Fibroblast of lung (primary cell): Measurements from ENCODE around the gene AMOTL1. TPM values are rescaled to one million over a fixed set of nuclear protein-coding genes. Genes with fewer than 3 reads are reported as not detected.

Source experiments
- DNase-seq, 2 donors: peaks; one replicate each; pipeline versions ENCODE4 v3.0.0 to v3.0.0-alpha.2; 2010; ENCODE audit warnings: low read depth in 2 of 2
- H2AFZ ChIP-seq: 2 replicates; pipeline ENCODE4 v1.5.1; 2012; ENCODE audit warnings: low read length, control low read depth, inconsistent platforms
- H3K27ac ChIP-seq: 2 replicates; pipeline ENCODE4 v1.5.1; 2011; ENCODE audit warnings: low read length, control low read depth; ENCODE audit not compliant: insufficient read depth
- H3K27me3 ChIP-seq: 2 replicates; pipeline ENCODE4 v1.5.1; 2011; ENCODE audit warnings: mild to moderate bottlenecking, low read length; ENCODE audit not compliant: control insufficient read depth, insufficient read depth
- H3K36me3 ChIP-seq: 2 replicates; pipeline ENCODE4 v1.5.1; 2011; ENCODE audit warnings: low read length; ENCODE audit not compliant: control insufficient read depth, insufficient read depth
- H3K4me1 ChIP-seq: 2 replicates; pipeline ENCODE4 v1.5.1; 2011; ENCODE audit warnings: low read length; ENCODE audit not compliant: control insufficient read depth, insufficient read depth; ENCODE audit errors: extremely low read depth
- H3K4me2 ChIP-seq: 2 replicates; pipeline ENCODE4 v1.5.1; 2011; ENCODE audit warnings: low read length, control low read depth; ENCODE audit not compliant: insufficient read depth; ENCODE audit errors: extremely low read depth
- H3K4me3 ChIP-seq, 4 experiments: fragments of 200-600 bp in 1 of 4; sonication (generic) in 1 of 4; replicated peaks in 1 of 4; 2 replicates each; pipeline ENCODE4 v1.5.1; 2011 to 2016; ENCODE audit warnings: low read length in 4 of 4, low read depth in 3 of 4, mild to moderate bottlenecking in 3 of 4, control low read depth in 2 of 4, inconsistent platforms in 1 of 4, mixed read lengths in 1 of 4; ENCODE audit not compliant: insufficient read depth in 1 of 4; ENCODE audit errors: control extremely low read depth in 1 of 4
- H3K79me2 ChIP-seq: 2 replicates; pipeline ENCODE4 v1.5.1; 2012; ENCODE audit warnings: mild to moderate bottlenecking, low read length, inconsistent platforms; ENCODE audit not compliant: control insufficient read depth, insufficient read depth
- H3K9ac ChIP-seq: 2 replicates; pipeline ENCODE4 v1.5.1; 2011; ENCODE audit warnings: mild to moderate bottlenecking, low read length, control low read depth; ENCODE audit not compliant: insufficient read depth
- H3K9me3 ChIP-seq: 2 replicates; pipeline ENCODE4 v1.5.1; 2012; ENCODE audit warnings: low read depth, low read length; ENCODE audit not compliant: control insufficient read depth, insufficient read depth
- H4K20me1 ChIP-seq: 2 replicates; pipeline ENCODE4 v1.5.1; 2011; ENCODE audit warnings: low read length; ENCODE audit not compliant: control insufficient read depth, insufficient read depth; ENCODE audit errors: extremely low read depth
- CTCF ChIP-seq, 2 donors: IDR thresholded peaks in 1 of 2; conservative IDR thresholded peaks in 1 of 2; 1 replicate in 1 of 2; 2 replicates in 1 of 2; pipeline ENCODE4 v1.5.1; 2011 to 2012; ENCODE audit warnings: low read length in 2 of 2, control low read depth in 1 of 2, inconsistent platforms in 1 of 2, low read depth in 1 of 2, mild to moderate bottlenecking in 1 of 2
- EZH2 ChIP-seq: IDR thresholded peaks from 2 replicates; pipeline ENCODE4 v1.5.1; 2012; ENCODE audit warnings: low read length, control low read depth, mild to moderate bottlenecking; ENCODE audit errors: missing control alignments
- polyA plus RNA-seq, 2 donors: library from polyadenylated mRNA; depleted of rRNA in 1 of 2; stranded (reverse) in 1 of 2; unstranded in 1 of 2; fragments of >200 nt; gene quantifications; 2 replicates each; pipeline ENCODE4 v1.2.1, GENCODE V29; 2011 to 2012; ENCODE audit warnings: missing spikeins in 1 of 2
- total RNA-seq: library from RNA; depleted of rRNA; stranded (reverse); fragments of >200 nt; gene quantifications from 2 replicates; pipeline ENCODE4 v1.2.1, GENCODE V29; 2014

The AMOTL1 gene
- total and polyA plus RNA-seq, 2 donors (not counting 1 experiment from before 2014, with no cell fraction given), result 38.0 to 63.7 TPM

- H3K79me2 ChIP-seq, result no peaks in the 10 kb centered on the region
- H4K20me1 ChIP-seq, result no peaks in the 10 kb centered on the region
- TF ChIP-seq CTCF (conservative IDR thresholded peaks at IDR 0.05 in 1 of 2, IDR thresholded peaks at IDR 0.05 in 1 of 2; ENCODE audit: low read depth in 1 of 2, low read length in 2 of 2) (no peak), EZH2 (no peak)
- DNase-seq, result peak in 1 of 2 donors; percentile 32
- H3K9me3 ChIP-seq, result no peaks in the 10 kb centered on the region
- no peak overlapping the region for H3K4me3 ChIP-seq
- no peak overlapping the region for H2AFZ ChIP-seq
- H3K27me3 ChIP-seq, result no peaks in the 10 kb centered on the region
- no peak overlapping the region for H3K9ac ChIP-seq
- H3K27ac ChIP-seq, result peak overlapping the region; percentile 94
- H3K4me1 ChIP-seq, result peaks cover 39% of the 10 kb centered on the region
- H3K36me3 ChIP-seq, result no peaks in the 10 kb centered on the region
- no peak overlapping the region for H3K4me2 ChIP-seq
Observed at GRCh38 chr11:94926271-94926625, 158.1 kb downstream of the AMOTL1 start.

Other genes with a start within 250 kb of the AMOTL1 start
- gene FUT4, start 224.4 kb upstream of the AMOTL1 start, total RNA-seq, result 5.1 and 5.4 TPM in 2 replicates
- 2.7 and 2.8 TPM in 2 replicates for gene FUT4, start 224.4 kb upstream of the AMOTL1 start, polyA plus RNA-seq
- gene PIWIL4, start 201.0 kb upstream of the AMOTL1 start, total RNA-seq, result 3.3 and 3.6 TPM in 2 replicates
- gene PIWIL4, start 201.0 kb upstream of the AMOTL1 start, polyA plus RNA-seq, result 0.76 and 1.2 TPM in 2 replicates
- gene CWC15, start 205.2 kb downstream of the AMOTL1 start, total RNA-seq, result 42.1 TPM in 2 replicates
- 51.4 and 54.0 TPM in 2 replicates for gene CWC15, start 205.2 kb downstream of the AMOTL1 start, polyA plus RNA-seq
- gene KDM4D, start 205.4 kb downstream of the AMOTL1 start, total RNA-seq, result 0.50 and 0.51 TPM in 2 replicates
- 0.94 and 1.4 TPM in 2 replicates for gene KDM4D, start 205.4 kb downstream of the AMOTL1 start, polyA plus RNA-seq